Measurements from ENCODE around the gene HEPH. TPM values are rescaled to one million over a fixed set of nuclear protein-coding genes. Genes with fewer than 3 reads are reported as not detected.

The HEPH gene
- total and polyA plus RNA-seq, 4 donors, result 0.68 to 2.5 (median 1.6) TPM

DNA sequence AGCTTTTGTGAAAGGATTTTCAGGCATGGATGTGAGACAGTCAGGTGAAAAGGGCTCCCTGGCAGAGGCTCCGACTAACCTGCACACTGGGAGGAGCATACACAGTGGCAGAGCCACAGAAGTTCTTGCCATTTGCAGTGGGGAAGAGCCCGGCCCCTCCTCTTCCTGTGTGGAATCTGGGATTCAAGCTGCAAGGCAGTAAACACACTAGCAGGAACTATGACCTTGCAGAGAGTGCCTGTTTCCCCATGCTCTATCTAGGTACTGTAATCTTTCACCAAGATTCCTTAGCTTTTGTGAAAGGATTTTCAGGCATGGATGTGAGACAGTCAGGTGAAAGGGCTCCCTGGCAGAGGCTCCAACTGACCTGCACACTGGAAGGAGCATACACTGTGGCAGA is 19.8 kb upstream of the HEPH start:
- no peak overlapping the region for H3K9ac ChIP-seq (ENCODE audit: low read depth in 1 of 2, low read length in 2 of 2)
- H3K4me3 ChIP-seq (ENCODE audit: low read depth in 1 of 3, low read length in 3 of 3), result no peak overlapping the region
- H3K9me3 ChIP-seq (ENCODE audit: control insufficient read depth in 4 of 4, low read length in 3 of 4), result no peaks in the 10 kb centered on the region
- H3K27ac ChIP-seq (ENCODE audit: low read depth in 1 of 2, low read length in 2 of 2), result no peak overlapping the region
- TF ChIP-seq TAF1 (conservative IDR thresholded peaks at IDR 0.05) (no peak), EGR1 (IDR thresholded peaks at IDR 0.05; ENCODE audit: low read depth in 2 of 2) (no peak), YY1 (IDR thresholded peaks at IDR 0.05) (no peak), GABPA (IDR thresholded peaks at IDR 0.05 in 1 of 2, conservative IDR thresholded peaks at IDR 0.05 in 1 of 2) (no peak), SP1 (IDR thresholded peaks at IDR 0.05) (no peak)
- H3K36me3 ChIP-seq (ENCODE audit: control insufficient read depth in 4 of 4, insufficient read depth in 3 of 4, low read depth in 1 of 4, low read length in 3 of 4), result no peaks in the 10 kb centered on the region
- H3K27me3 ChIP-seq (ENCODE audit: control insufficient read depth in 4 of 4, insufficient read depth in 4 of 4, low read length in 3 of 4), result no peaks in the 10 kb centered on the region
- WGBS, result 74% methylated on average over 2 of the region's 2 CpGs
- no peaks in the 10 kb centered on the region for H3K4me1 ChIP-seq (ENCODE audit: control insufficient read depth in 4 of 4, insufficient read depth in 4 of 4, low read length in 3 of 4)
- DNase-seq (ENCODE audit: low spot score), result no peak

DNA sequence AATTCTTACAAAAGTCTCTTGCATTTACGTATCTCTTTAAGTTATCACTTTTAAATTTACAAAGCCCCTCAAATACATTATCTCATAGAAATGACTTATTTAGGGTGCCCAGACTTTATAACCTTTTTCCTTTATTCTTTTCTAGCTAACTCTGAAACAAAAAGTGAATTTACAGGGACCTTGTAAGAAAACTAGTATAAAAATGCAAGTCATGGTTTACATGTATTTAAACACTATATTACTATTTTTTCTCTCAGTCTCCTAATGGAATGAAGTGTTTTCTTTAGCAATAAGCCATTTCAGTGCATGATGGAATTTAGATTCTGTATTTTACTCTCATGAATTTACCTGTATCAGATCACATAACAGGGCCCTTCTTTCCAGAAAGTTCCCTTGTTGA is 14.5 kb upstream of the HEPH start:
- Histone ChIP-seq H3K27ac (ENCODE audit: low read depth in 1 of 2, low read length in 2 of 2) (no peak overlapping the region), H3K36me3 (ENCODE audit: control insufficient read depth in 4 of 4, insufficient read depth in 3 of 4, low read depth in 1 of 4, low read length in 3 of 4) (no peaks in the 10 kb centered on the region), H3K4me3 (ENCODE audit: low read depth in 1 of 3, low read length in 3 of 3) (no peak overlapping the region), H3K9me3 (ENCODE audit: control insufficient read depth in 4 of 4, low read length in 3 of 4) (no peaks in the 10 kb centered on the region), H3K4me1 (ENCODE audit: control insufficient read depth in 4 of 4, insufficient read depth in 4 of 4, low read length in 3 of 4) (no peaks in the 10 kb centered on the region), H3K9ac (ENCODE audit: low read depth in 1 of 2, low read length in 2 of 2) (no peak overlapping the region), H3K27me3 (ENCODE audit: control insufficient read depth in 4 of 4, insufficient read depth in 4 of 4, low read length in 3 of 4) (no peaks in the 10 kb centered on the region)
- 85% methylated on average over 1 of the region's 1 CpG for WGBS
- no peak for DNase-seq (ENCODE audit: low spot score)
- TF ChIP-seq RAD21 (IDR thresholded peaks at IDR 0.05), result no peak
- no peak for TF ChIP-seq RXRA (IDR thresholded peaks at IDR 0.05)
- TF ChIP-seq HNF4A (conservative IDR thresholded peaks at IDR 0.05), result no peak
- TF ChIP-seq TAF1 (conservative IDR thresholded peaks at IDR 0.05), result no peak
- TF ChIP-seq JUND (IDR thresholded peaks at IDR 0.05), result no peak
- no peak for TF ChIP-seq EGR1 (IDR thresholded peaks at IDR 0.05; ENCODE audit: low read depth in 2 of 2)
- TF ChIP-seq NR2F2 (IDR thresholded peaks at IDR 0.05), result no peak
- no peak for TF ChIP-seq ATF3 (IDR thresholded peaks at IDR 0.05)
- TF ChIP-seq ZBTB33 (IDR thresholded peaks at IDR 0.05), result no peak
- no peak for TF ChIP-seq HNF4G (IDR thresholded peaks at IDR 0.05)
- TF ChIP-seq FOXA2 (IDR thresholded peaks at IDR 0.05), result no peak
- TF ChIP-seq GABPA (IDR thresholded peaks at IDR 0.05 in 1 of 2, conservative IDR thresholded peaks at IDR 0.05 in 1 of 2), result no peak
- TF ChIP-seq FOXA1 (IDR thresholded peaks at IDR 0.05), result no peak
- TF ChIP-seq YY1 (IDR thresholded peaks at IDR 0.05), result no peak

DNA sequence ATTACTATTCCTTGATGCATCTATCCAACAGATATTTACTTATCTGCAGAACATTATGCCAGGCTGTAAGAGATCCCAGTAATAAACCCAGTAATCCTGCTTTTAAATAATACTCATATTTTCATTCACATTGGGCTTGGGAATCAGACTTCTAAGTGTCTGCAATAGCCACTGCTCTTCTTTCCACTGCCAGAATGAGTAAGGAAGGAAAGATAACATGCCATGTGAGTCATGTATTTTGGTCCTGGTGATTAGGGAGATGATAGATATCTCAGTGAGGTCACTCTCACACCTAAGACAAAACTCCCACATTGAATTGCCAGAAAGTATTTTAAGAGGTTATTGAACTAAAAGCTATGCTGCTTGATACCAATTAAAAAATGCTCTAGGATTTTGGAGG is 13.9 kb upstream of the HEPH start:
- Histone ChIP-seq H3K9me3 (ENCODE audit: control insufficient read depth in 4 of 4, low read length in 3 of 4) (no peaks in the 10 kb centered on the region), H3K9ac (ENCODE audit: low read depth in 1 of 2, low read length in 2 of 2) (no peak overlapping the region), H3K36me3 (ENCODE audit: control insufficient read depth in 4 of 4, insufficient read depth in 3 of 4, low read depth in 1 of 4, low read length in 3 of 4) (no peaks in the 10 kb centered on the region), H3K4me3 (ENCODE audit: low read depth in 1 of 3, low read length in 3 of 3) (no peak overlapping the region), H3K4me1 (ENCODE audit: control insufficient read depth in 4 of 4, insufficient read depth in 4 of 4, low read length in 3 of 4) (no peaks in the 10 kb centered on the region), H3K27me3 (ENCODE audit: control insufficient read depth in 4 of 4, insufficient read depth in 4 of 4, low read length in 3 of 4) (no peaks in the 10 kb centered on the region), H3K27ac (ENCODE audit: low read depth in 1 of 2, low read length in 2 of 2) (no peak overlapping the region)
- no peak for DNase-seq (ENCODE audit: low spot score)
- TF ChIP-seq RAD21 (IDR thresholded peaks at IDR 0.05) (no peak), GABPA (IDR thresholded peaks at IDR 0.05 in 1 of 2, conservative IDR thresholded peaks at IDR 0.05 in 1 of 2) (no peak), ATF3 (IDR thresholded peaks at IDR 0.05) (no peak), JUND (IDR thresholded peaks at IDR 0.05) (no peak), HNF4G (IDR thresholded peaks at IDR 0.05) (no peak), SP1 (IDR thresholded peaks at IDR 0.05) (no peak), EGR1 (IDR thresholded peaks at IDR 0.05; ENCODE audit: low read depth in 2 of 2) (no peak), REST (IDR thresholded peaks at IDR 0.05) (no peak), YY1 (IDR thresholded peaks at IDR 0.05) (no peak), TAF1 (conservative IDR thresholded peaks at IDR 0.05) (no peak)
- TF ChIP-seq, protein P1, sequence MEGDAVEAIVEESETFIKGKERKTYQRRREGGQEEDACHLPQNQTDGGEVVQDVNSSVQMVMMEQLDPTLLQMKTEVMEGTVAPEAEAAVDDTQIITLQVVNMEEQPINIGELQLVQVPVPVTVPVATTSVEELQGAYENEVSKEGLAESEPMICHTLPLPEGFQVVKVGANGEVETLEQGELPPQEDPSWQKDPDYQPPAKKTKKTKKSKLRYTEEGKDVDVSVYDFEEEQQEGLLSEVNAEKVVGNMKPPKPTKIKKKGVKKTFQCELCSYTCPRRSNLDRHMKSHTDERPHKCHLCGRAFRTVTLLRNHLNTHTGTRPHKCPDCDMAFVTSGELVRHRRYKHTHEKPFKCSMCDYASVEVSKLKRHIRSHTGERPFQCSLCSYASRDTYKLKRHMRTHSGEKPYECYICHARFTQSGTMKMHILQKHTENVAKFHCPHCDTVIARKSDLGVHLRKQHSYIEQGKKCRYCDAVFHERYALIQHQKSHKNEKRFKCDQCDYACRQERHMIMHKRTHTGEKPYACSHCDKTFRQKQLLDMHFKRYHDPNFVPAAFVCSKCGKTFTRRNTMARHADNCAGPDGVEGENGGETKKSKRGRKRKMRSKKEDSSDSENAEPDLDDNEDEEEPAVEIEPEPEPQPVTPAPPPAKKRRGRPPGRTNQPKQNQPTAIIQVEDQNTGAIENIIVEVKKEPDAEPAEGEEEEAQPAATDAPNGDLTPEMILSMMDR (IDR thresholded peaks at IDR 0.05; ENCODE audit: low read depth, low read length, missing input control), result no peak
